Small intestine (tissue), 7 donors: ENCODE data around the gene CKS2. TPM values are rescaled to one million over a fixed set of nuclear protein-coding genes. Genes with fewer than 3 reads are reported as not detected.
"Not testable (repeated sequence)": the region's sequence is repeated elsewhere in the genome, so short reads cannot be mapped to it uniquely, and the experiment has no call there.

Experiments
- DNase-seq, 2 donors: peaks; one replicate each; pipeline versions ENCODE4 v3.0.0 to v3.0.0-alpha.2; 2013
- FAIRE-seq: peaks from 2 replicates; lab custom pipeline; 2012; peaks lifted over from hg19 to GRCh38; lab: Jason Lieb, UNC
- H3K27ac ChIP-seq, 3 donors: one replicate each; pipeline ENCODE4 v1.5.1; 2013; ENCODE audit warnings: low read length in 2 of 3, mild to moderate bottlenecking in 2 of 3, control low read depth in 1 of 3, inconsistent platforms in 1 of 3, low read depth in 1 of 3, moderate library complexity in 1 of 3
- H3K27me3 ChIP-seq, 3 donors: one replicate each; pipeline ENCODE4 v1.6.1; 2013; ENCODE audit warnings: low read length in 3 of 3, inconsistent platforms in 1 of 3; ENCODE audit not compliant: control insufficient read depth in 3 of 3, insufficient read depth in 3 of 3
- H3K36me3 ChIP-seq, 3 donors: one replicate each; pipeline ENCODE4 v1.6.1; 2013; ENCODE audit warnings: low read length in 3 of 3, inconsistent platforms in 1 of 3, low read depth in 1 of 3, mild to moderate bottlenecking in 1 of 3, moderate library complexity in 1 of 3; ENCODE audit not compliant: control insufficient read depth in 3 of 3, insufficient read depth in 2 of 3
- H3K4me1 ChIP-seq, 3 donors: one replicate each; pipeline ENCODE4 v1.6.1; 2013; ENCODE audit warnings: low read length in 2 of 3, inconsistent platforms in 1 of 3, low read depth in 1 of 3, mild to moderate bottlenecking in 1 of 3, moderate library complexity in 1 of 3; ENCODE audit not compliant: control insufficient read depth in 3 of 3, insufficient read depth in 2 of 3
- H3K4me3 ChIP-seq, 3 donors: one replicate each; pipeline ENCODE4 v1.5.1; 2013; ENCODE audit warnings: low read length in 3 of 3, control low read depth in 1 of 3, inconsistent platforms in 1 of 3, low read depth in 1 of 3, mild to moderate bottlenecking in 1 of 3, moderate library complexity in 1 of 3
- H3K9me3 ChIP-seq, 2 donors: one replicate each; pipeline ENCODE4 v1.6.1; 2013; ENCODE audit warnings: low read depth in 1 of 2, low read length in 1 of 2; ENCODE audit not compliant: control insufficient read depth in 2 of 2, insufficient read depth in 1 of 2
- WGBS, 3 donors: extraction: QIAGEN DNeasy Blood & Tissue Kit; methylation state at CpG; one replicate each; pipeline ENCODE4 v1.1.7; 2013; 5-methylcytosine and 5-hydroxymethylcytosine counted together
- polyA plus RNA-seq, 4 donors: library from polyadenylated mRNA; stranded (reverse) in 3 of 4; unstranded in 1 of 4; fragments of 200-250 nt in 3 of 4; fragments of 120-200 nt in 1 of 4; gene quantifications; one replicate each; pipeline versions ENCODE4 v1.2.1 to v1.2.3, GENCODE V29; 2013
- donor health status: healthy with polysubstance abuse.
- donor health status: control.
- donor health status: control.
- donor health status: Bipolar disorder and iron deficiency.
- donor health status: healthy.

The CKS2 gene
- polyA plus RNA-seq, 4 donors, result 26.2 to 217 (median 77.1) TPM

DNA sequence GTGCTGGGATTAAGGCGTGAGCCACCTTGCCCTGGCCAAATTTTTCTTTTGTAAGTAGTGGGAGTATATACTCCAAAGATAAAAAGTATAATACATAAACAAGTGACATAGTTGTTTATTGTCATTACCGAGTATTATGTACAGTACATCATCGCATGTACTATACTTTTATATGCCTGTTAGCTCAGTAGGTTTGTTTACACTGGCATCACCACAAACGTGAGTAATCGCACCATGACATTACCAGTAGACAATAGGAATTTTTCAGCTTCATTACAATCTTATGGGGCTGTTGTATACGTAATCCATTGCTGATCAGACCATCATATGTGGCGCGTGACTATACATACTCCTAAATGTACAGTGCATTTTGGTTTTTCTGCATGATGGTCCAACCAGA is 17.1 kb downstream of the CKS2 start:
- no peaks in the 10 kb centered on the region for H3K27me3 ChIP-seq
- peaks cover 3 to 13% (median 4%) of the 10 kb centered on the region in 3 donors for H3K4me1 ChIP-seq
- no peak overlapping the region for H3K4me3 ChIP-seq
- no peak for FAIRE-seq
- WGBS, 3 donors, result 88 to 92% (median 90%) methylated on average over 8 of the region's 8 CpGs
- H3K27ac ChIP-seq, result no peak overlapping the region
- H3K36me3 ChIP-seq, result peaks cover 10 to 19% (median 14%) of the 10 kb centered on the region in 3 donors
- no peak for DNase-seq
- no peaks in the 10 kb centered on the region for H3K9me3 ChIP-seq

DNA sequence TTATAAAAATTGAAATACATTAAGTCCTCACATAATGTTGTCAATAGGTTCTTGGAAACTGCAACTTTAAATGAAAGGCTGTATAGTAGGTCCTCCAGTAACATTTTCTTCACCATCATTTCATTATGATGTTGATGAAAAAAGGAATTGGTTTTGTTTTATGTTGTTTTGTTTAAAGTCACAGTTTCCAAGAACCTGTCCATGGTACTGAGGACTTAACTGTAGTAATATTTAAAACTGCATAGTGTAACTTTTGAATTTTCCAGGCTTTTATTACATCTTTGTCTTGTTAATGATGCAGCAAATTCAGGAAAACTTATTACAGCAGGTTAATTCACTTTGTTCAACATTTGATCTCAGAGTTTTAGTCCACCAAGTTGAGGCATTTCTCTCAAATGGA is 18.9 kb downstream of the CKS2 start:
- FAIRE-seq (no peak), DNase-seq (no peak)
- peaks cover 0 to 1% (median 0%) of the 10 kb centered on the region in 3 donors for H3K4me1 ChIP-seq
- no peak overlapping the region for H3K27ac ChIP-seq
- no peaks in the 10 kb centered on the region for H3K27me3 ChIP-seq
- no peaks in the 10 kb centered on the region for H3K9me3 ChIP-seq
- peaks cover 18 to 28% (median 21%) of the 10 kb centered on the region in 3 donors for H3K36me3 ChIP-seq
- no peak overlapping the region for H3K4me3 ChIP-seq

DNA sequence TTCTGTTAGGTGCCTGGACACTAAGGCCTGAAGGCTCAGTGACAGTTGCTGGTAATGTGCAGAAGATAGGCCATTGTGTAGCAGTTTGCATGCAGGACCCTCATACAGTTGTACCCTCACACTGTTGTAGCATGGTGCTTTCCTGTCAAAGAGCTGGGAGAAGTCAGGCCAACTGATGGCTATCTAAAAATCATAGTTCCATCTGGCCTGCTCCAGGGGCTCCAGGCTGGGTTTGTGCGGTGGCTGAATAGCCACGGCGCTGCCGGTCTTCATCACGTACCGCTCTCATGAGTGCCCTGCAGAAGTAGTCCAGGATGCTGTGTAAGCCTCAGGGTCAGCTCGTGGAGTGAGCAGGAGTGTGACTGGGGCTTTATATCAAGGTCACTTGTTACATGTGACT is 19.5 kb downstream of the CKS2 start:
- Histone ChIP-seq H3K27ac (no peak overlapping the region), H3K36me3 (peaks cover 18 to 34% (median 22%) of the 10 kb centered on the region in 3 donors), H3K4me3 (no peak overlapping the region), H3K27me3 (no peaks in the 10 kb centered on the region), H3K9me3 (no peaks in the 10 kb centered on the region), H3K4me1 (no peaks in the 10 kb centered on the region)
- 94 to 98% (median 95%) methylated on average over 7 of the region's 7 CpGs for WGBS, 3 donors
- FAIRE-seq (no peak), DNase-seq (no peak)

DNA sequence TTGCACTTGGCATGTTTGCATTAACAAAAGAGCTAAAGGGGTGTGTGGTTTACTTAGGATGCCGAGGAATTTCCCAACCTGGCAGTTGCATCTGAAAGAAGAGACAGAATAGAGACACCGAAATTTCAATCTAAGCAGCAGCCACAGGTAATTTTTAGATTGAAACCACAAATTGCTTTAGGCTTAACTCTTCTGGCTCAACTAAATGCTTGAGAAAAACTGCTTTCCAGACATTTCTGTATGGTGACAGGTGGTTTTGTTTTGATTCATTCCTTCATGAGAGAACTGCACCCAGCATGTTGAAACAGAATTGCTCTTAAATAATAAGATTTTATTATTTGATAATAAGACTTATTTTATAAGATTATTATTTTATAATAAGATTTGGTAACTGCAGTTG is 28.8 kb downstream of the CKS2 start:
- H3K4me1 ChIP-seq, result no peaks in the 10 kb centered on the region
- no peaks in the 10 kb centered on the region for H3K9me3 ChIP-seq
- H3K36me3 ChIP-seq, result peaks cover 8 to 28% (median 22%) of the 10 kb centered on the region in 3 donors
- no peak overlapping the region for H3K4me3 ChIP-seq
- H3K27ac ChIP-seq, result no peak overlapping the region
- FAIRE-seq (no peak), DNase-seq (no peak)
- WGBS, 3 donors, result 78 to 88% (median 88%) methylated on average over 2 of the region's 2 CpGs
- no peaks in the 10 kb centered on the region for H3K27me3 ChIP-seq

DNA sequence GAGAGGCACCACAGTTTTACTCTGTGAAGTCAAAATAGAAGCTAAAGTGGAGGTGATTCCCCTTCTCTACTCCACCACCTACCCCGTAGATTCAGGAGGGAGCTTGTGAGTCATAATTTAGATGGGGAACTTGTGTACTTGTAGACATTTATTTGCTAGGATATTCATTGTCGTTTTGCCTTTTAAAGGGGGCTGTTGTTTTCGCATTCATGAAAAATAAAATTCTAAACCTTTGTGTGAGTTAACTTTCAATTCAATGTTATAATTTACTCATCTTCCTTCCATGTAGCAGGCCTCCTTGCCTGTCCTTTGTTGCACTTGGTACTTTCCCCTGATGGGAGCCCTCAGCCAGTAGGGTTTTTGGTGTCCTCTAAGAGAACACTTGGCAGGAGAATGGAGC is 29.3 kb downstream of the CKS2 start:
- H3K27me3 ChIP-seq, result no peaks in the 10 kb centered on the region
- H3K36me3 ChIP-seq, result peaks cover 8 to 27% (median 22%) of the 10 kb centered on the region in 3 donors
- H3K4me3 ChIP-seq, result no peak overlapping the region
- 75 to 91% (median 80%) methylated on average over 3 of the region's 3 CpGs for WGBS, 3 donors
- DNase-seq (no peak), FAIRE-seq (no peak)
- no peaks in the 10 kb centered on the region for H3K4me1 ChIP-seq
- H3K27ac ChIP-seq, result no peak overlapping the region
- no peaks in the 10 kb centered on the region for H3K9me3 ChIP-seq

DNA sequence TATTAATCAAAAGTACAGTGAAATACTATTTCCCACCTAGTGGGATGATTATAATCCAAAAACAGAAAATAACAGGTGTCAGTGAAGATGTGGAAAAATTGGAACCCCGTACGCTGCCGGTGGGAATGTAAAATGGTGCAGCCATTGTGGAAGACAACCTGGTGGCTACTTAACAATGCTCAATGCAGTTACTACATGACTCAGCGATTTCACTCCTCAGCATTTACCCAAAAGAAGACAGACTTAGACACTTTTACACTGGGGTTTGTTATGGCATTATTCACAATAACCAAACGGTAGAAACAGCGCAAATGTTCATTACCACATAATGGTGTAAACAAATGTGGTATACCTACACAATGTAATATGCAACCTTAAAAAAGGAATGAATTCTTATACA is 31.2 kb downstream of the CKS2 start:
- Histone ChIP-seq H3K9me3 (no peaks in the 10 kb centered on the region), H3K4me3 (no peak overlapping the region), H3K4me1 (no peaks in the 10 kb centered on the region), H3K27me3 (no peaks in the 10 kb centered on the region), H3K36me3 (peaks cover 8 to 33% (median 28%) of the 10 kb centered on the region in 3 donors), H3K27ac (no peak overlapping the region)
- no peak for FAIRE-seq
- DNase-seq, result no peak
- 96 to 99% (median 97%) methylated on average over 6 of the region's 6 CpGs for WGBS, 3 donors

DNA sequence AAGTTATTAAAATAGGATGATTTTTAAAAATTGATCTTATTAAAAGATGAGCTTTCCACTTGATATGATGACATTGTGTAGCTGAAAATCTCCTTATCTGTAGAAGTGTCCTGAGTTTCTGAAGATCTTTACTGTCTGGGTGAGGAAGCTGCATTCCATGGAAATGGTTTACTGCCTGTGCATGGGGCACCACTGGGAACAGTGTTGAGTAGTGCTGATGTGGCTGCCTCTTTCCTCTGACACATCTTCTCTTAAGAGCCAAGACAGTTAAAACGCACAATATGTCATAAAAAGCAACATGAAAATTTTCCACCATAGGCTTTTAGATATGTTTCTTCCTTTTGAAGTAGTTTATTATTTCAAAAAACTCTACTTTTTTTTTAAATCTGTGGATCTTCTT is 32.0 kb downstream of the CKS2 start:
- FAIRE-seq (no peak), DNase-seq (no peak)
- H3K4me3 ChIP-seq, result no peak overlapping the region
- no peaks in the 10 kb centered on the region for H3K9me3 ChIP-seq
- H3K36me3 ChIP-seq, result peaks cover 8 to 34% (median 29%) of the 10 kb centered on the region in 3 donors
- no peak overlapping the region for H3K27ac ChIP-seq
- WGBS, 3 donors, result 94 to 100% (median 97%) methylated on average over 1 of the region's 1 CpG
- no peaks in the 10 kb centered on the region for H3K4me1 ChIP-seq
- no peaks in the 10 kb centered on the region for H3K27me3 ChIP-seq

DNA sequence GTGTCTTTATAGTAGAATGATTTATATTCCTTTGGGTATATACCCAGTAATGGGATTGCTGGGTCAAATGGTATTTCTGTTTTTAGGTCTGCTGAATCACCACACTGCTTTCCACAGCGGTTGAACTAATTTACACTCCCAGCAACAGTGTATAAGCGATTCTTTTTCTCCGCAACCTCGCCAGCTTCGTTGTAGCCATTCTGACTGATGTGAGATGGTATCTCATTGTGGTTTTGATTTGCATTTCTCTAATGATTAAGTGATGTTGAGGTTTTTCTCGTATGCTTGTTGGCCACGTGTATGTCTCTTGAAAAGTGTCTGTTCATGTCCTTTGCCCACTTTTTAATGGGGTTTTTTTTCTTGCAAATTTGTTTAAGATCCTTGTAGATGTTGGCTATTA is 32.8 kb downstream of the CKS2 start:
- H3K9me3 ChIP-seq, H3K4me1 ChIP-seq, DNase-seq, H3K4me3 ChIP-seq, FAIRE-seq, H3K27ac ChIP-seq, H3K27me3 ChIP-seq: not testable (repeated sequence)
- peaks cover 14 to 42% (median 33%) of the 10 kb centered on the region in 3 donors for H3K36me3 ChIP-seq
- WGBS, 3 donors, result 86 to 96% (median 87%) methylated on average over 7 of the region's 7 CpGs

DNA sequence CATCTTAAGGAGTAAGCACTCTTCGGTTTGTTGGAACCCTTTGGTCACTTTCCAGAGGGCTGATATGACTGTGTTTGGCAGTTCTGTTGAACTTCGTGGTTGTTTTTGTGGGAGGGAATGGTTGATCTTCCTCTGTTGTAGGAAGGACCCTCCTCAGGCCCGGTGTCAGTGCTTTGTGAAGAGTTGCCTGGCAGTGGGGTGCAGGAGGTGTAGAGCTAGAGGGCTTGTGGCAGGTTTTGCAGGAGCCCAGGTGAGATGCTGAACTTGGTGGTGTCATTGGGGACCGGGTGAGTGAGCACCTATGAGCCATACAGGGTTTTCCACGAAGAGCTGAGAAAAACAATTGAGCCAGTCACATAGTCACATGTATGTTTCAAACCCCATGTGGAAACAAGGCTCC is 34.5 kb downstream of the CKS2 start:
- 90 to 98% (median 94%) methylated on average over 5 of the region's 5 CpGs for WGBS, 3 donors
- Histone ChIP-seq H3K36me3 (peaks cover 20 to 52% (median 34%) of the 10 kb centered on the region in 3 donors), H3K9me3 (no peaks in the 10 kb centered on the region), H3K4me3 (no peak overlapping the region), H3K27ac (no peak overlapping the region), H3K27me3 (no peaks in the 10 kb centered on the region), H3K4me1 (no peaks in the 10 kb centered on the region)
- FAIRE-seq, result no peak
- no peak for DNase-seq
